PC-9 (cell line): ENCODE data around the gene MNT. TPM values are rescaled to one million over a fixed set of nuclear protein-coding genes. Genes with fewer than 3 reads are reported as not detected.

Source experiments
- BruUV-seq: library from RNA; stranded (reverse); fragments of 400-500 nt; replicated peaks from 2 replicates; lab custom pipeline; 2021; lab: Mats Ljungman, UMichigan
- CTCF ChIA-PET: fragments of 300-600 bp; sonication (Branson Sonifier 250); formaldehyde crosslinking; loops from one replicate; lab custom pipeline; 2022; ENCODE audit warnings: antibody characterized with exemption; lab: Charles Lee
- POLR2A ChIA-PET: fragments of 300-600 bp; sonication (Branson Sonifier 250); formaldehyde crosslinking; loops from one replicate; lab custom pipeline; 2022; ENCODE audit warnings: antibody characterized with exemption; ENCODE audit not compliant: unreplicated experiment; lab: Charles Lee
- DNase-seq, 2 experiments: peaks; one replicate each; pipeline versions ENCODE4 v3.0.0 to v3.0.0-alpha.2; 2015 to 2022; ENCODE audit warnings: mixed read lengths in 1 of 2
- H2AFZ ChIP-seq: fragments of 200-600 bp; sonication (generic); 2 replicates; pipeline ENCODE4 v1.8.1; 2017; ENCODE audit warnings: antibody characterized with exemption
- H3F3A ChIP-seq: fragments of 200-600 bp; sonication (generic); 2 replicates; pipeline ENCODE4 v1.8.1; 2017; ENCODE audit warnings: antibody characterized with exemption, mild to moderate bottlenecking, low read depth; ENCODE audit not compliant: insufficient read depth
- H3K27ac ChIP-seq: fragments of 200-600 bp; sonication (generic); 2 replicates; pipeline ENCODE4 v1.6.1; 2016; ENCODE audit warnings: mixed run types
- H3K27me3 ChIP-seq: fragments of 200-600 bp; sonication (generic); 2 replicates; pipeline ENCODE4 v1.6.1; 2016; ENCODE audit warnings: low read depth, mixed run types; ENCODE audit not compliant: insufficient read depth
- H3K36me3 ChIP-seq: fragments of 200-600 bp; sonication (generic); 2 replicates; pipeline ENCODE4 v1.6.1; 2016; ENCODE audit warnings: low read depth, mixed run types
- H3K4me1 ChIP-seq: fragments of 200-600 bp; sonication (generic); replicated peaks from 2 replicates; pipeline ENCODE4 v1.6.1; 2016; ENCODE audit warnings: mixed run types; ENCODE audit not compliant: insufficient read depth
- H3K4me2 ChIP-seq: fragments of 200-600 bp; sonication (generic); 2 replicates; pipeline ENCODE4 v1.6.1; 2017; ENCODE audit warnings: mixed run types
- H3K4me3 ChIP-seq: fragments of 200-600 bp; sonication (generic); 2 replicates; pipeline ENCODE4 v1.6.1; 2016; ENCODE audit warnings: mixed run types
- H3K79me2 ChIP-seq: fragments of 200-600 bp; sonication (generic); 2 replicates; pipeline ENCODE4 v1.6.1; 2017; ENCODE audit warnings: low read depth, mixed run types
- H3K9me2 ChIP-seq: fragments of 200-600 bp; sonication (generic); 2 replicates; pipeline ENCODE4 v1.8.1; 2017; ENCODE audit warnings: mild to moderate bottlenecking; ENCODE audit not compliant: insufficient read depth
- H3K9me3 ChIP-seq: fragments of 200-600 bp; sonication (generic); 2 replicates; pipeline ENCODE4 v1.8.1; 2016; ENCODE audit warnings: low read depth; ENCODE audit not compliant: insufficient read depth
- H4K20me1 ChIP-seq: fragments of 200-600 bp; sonication (generic); 2 replicates; pipeline ENCODE4 v1.8.1; 2017; ENCODE audit not compliant: insufficient read depth
- EZH2 ChIP-seq: fragments of 200-600 bp; sonication (generic); IDR thresholded peaks from 2 replicates; pipeline ENCODE4 v1.8.0; 2017; ENCODE audit warnings: antibody characterized with exemption, low read depth
- intact Hi-C: fragments of 100-400 bp; cut with micrococcal nuclease; formaldehyde crosslinking; loops from one replicate; pipeline ENCODE4 v1.10.0; 2022; ENCODE audit not compliant: unreplicated experiment
- total RNA-seq: library from RNA; stranded (reverse); gene quantifications from 2 replicates; pipeline ENCODE4 v1.2.3, GENCODE V29; 2021
- TF ChIP-seq, protein P1 (sequence below): fragments of 200-600 bp; sonication (generic); conservative IDR thresholded peaks from 2 replicates; pipeline ENCODE4 v1.6.1; 2017; ENCODE audit warnings: mixed run types, antibody characterized with exemption, mild to moderate bottlenecking, moderate library complexity

The MNT gene
- total RNA-seq, 1 experiment from 2014 or later: 60.7 TPM

DNA sequence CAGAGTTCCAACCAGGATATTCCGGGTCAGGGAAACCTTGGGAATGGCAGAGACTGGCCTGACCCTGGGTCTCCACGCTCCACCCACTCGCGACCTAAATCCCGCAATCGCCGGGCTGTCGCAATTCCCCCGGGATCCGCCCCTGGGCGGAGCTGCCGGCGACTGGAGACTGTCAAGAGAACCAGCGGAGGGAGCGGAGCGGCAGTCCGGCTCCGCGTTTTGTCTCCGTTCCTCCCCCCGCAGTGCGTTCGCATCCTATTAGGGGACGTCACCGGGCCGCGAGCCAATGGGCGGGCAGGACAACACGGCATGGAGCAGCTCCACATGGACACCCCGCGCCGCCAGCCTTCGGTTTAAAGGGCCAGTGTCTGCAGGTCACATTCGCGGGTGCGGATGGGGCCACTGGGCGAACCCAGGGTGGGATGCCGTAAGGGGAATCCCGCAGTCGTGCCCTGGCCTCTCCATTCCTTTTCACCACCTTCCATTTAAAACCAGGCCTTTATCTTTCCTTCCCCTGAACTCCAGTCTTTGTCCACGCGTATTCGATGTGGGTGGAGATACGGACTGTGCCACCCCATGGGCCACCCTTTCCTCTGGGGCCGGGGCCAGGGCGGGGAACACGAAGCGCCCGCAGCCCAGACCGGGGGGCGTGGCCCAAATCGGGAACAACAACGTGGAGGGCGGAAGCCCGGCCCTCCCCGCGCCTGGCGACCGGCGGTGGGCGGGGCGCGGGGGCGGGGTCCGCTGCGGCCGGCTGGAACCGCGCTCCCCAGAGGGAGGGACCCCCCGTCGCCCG, 764 bp upstream of the MNT start:
- peak overlapping the region; percentile 77 for H2AFZ ChIP-seq
- no TSS peak for BruUV-seq
- intact Hi-C loops: loop anchor here (1.0 to 10.0 kb wide), 8 partner anchors 9 to 757 kb away; partner anchors contain the start of genes RILP, SCARF1, SMG6 and SRR
- peak overlapping the region; percentile 96 for H3K27ac ChIP-seq
- POLR2A ChIA-PET: interaction anchor here (0.6 to 1.0 kb wide), 6 partner anchors 9 to 597 kb away, joined by 4 to 26 read pairs (median 6); no protein-coding TSS in a partner anchor
- H3K36me3 ChIP-seq: no peaks in the 10 kb centered on the region
- TF ChIP-seq, protein P1, sequence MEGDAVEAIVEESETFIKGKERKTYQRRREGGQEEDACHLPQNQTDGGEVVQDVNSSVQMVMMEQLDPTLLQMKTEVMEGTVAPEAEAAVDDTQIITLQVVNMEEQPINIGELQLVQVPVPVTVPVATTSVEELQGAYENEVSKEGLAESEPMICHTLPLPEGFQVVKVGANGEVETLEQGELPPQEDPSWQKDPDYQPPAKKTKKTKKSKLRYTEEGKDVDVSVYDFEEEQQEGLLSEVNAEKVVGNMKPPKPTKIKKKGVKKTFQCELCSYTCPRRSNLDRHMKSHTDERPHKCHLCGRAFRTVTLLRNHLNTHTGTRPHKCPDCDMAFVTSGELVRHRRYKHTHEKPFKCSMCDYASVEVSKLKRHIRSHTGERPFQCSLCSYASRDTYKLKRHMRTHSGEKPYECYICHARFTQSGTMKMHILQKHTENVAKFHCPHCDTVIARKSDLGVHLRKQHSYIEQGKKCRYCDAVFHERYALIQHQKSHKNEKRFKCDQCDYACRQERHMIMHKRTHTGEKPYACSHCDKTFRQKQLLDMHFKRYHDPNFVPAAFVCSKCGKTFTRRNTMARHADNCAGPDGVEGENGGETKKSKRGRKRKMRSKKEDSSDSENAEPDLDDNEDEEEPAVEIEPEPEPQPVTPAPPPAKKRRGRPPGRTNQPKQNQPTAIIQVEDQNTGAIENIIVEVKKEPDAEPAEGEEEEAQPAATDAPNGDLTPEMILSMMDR: no peak
- TF ChIP-seq EZH2: no peak
- peak; percentile 97 to 100 for DNase-seq
- peak overlapping the region; percentile 99 for H3K4me2 ChIP-seq
- no peaks in the 10 kb centered on the region for H3K9me3 ChIP-seq
- H3K4me1 ChIP-seq: peaks cover 65% of the 10 kb centered on the region
- peak overlapping the region; percentile 96 for H3K4me3 ChIP-seq
- no peaks in the 10 kb centered on the region for H3K9me2 ChIP-seq
- H3F3A ChIP-seq: peaks cover 59% of the 10 kb centered on the region
- no peaks in the 10 kb centered on the region for H3K27me3 ChIP-seq
- 0 out of 2 replicates have a peak, but pooled peaks cover 7% of the 10 kb centered on the region for H4K20me1 ChIP-seq
- CTCF ChIA-PET: interaction anchor here (0.6 to 1.7 kb wide), 3 partner anchors 19 to 642 kb away, joined by 3 to 4 read pairs (median 4); no protein-coding TSS in a partner anchor
- H3K79me2 ChIP-seq: peaks cover 29% of the 10 kb centered on the region

DNA sequence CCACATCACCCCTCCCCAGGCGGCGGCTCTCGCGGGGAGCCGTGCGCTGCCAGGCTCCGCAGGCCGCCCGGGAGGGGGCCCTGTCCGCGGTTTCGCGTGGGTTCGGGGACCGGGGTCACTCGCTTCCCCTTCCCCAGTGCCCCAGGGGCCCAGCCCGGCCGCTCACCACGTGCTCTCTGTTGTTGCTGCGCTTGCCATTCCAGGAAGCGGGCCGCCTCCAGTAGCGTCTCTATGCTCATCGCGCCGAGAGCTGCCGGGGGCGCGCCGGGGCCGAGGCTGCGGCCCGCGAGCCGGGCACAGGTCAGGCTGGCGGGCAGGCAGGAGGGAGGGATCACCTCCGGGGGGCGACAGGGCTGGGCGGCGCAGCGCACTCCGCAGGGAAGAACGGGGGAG, 390 bp downstream of the MNT start:
- Histone ChIP-seq H2AFZ (peak overlapping the region; percentile 37), H3K4me3 (peak overlapping the region; percentile 96), H3K4me2 (peak overlapping the region; percentile 99), H3K27me3 (no peaks in the 10 kb centered on the region), H3K79me2 (peaks cover 40% of the 10 kb centered on the region), H3K36me3 (no peaks in the 10 kb centered on the region), H4K20me1 (peaks cover 16% of the 10 kb centered on the region), H3K9me2 (no peaks in the 10 kb centered on the region), H3F3A (peaks cover 55% of the 10 kb centered on the region), H3K9me3 (no peaks in the 10 kb centered on the region), H3K27ac (peak overlapping the region; percentile 96), H3K4me1 (peaks cover 65% of the 10 kb centered on the region)
- BruUV-seq: TSS peak; percentile 20
- ChIA-PET CTCF (interaction anchor here (1.4 to 1.7 kb wide), 2 partner anchors 18 kb away, joined by 4 to 7 read pairs; no protein-coding TSS in a partner anchor), POLR2A (interaction anchor here (0.6 to 1.4 kb wide), 2 partner anchors 18 to 52 kb away, joined by 3 to 9 read pairs; no protein-coding TSS in a partner anchor)
- peak in 1 of 2 experiments; percentile 55 for DNase-seq
- intact Hi-C loops: loop anchor here (2.0 to 10.0 kb wide), 6 partner anchors 42 to 756 kb away; partner anchors contain the start of genes RILP, SCARF1, SMG6 and SRR
- TF ChIP-seq, protein P1: no peak
- no peak for TF ChIP-seq EZH2
